ENCODE data around the gene ELOF1. TPM values are rescaled to one million over a fixed set of nuclear protein-coding genes. Genes with fewer than 3 reads are reported as not detected.

The ELOF1 gene
- total and polyA plus RNA-seq, 2 of the 13 experiments (the other 11 are each of a cell fraction or from before 2014, with no cell fraction given) = 14.5 to 43.2 TPM

DNA sequence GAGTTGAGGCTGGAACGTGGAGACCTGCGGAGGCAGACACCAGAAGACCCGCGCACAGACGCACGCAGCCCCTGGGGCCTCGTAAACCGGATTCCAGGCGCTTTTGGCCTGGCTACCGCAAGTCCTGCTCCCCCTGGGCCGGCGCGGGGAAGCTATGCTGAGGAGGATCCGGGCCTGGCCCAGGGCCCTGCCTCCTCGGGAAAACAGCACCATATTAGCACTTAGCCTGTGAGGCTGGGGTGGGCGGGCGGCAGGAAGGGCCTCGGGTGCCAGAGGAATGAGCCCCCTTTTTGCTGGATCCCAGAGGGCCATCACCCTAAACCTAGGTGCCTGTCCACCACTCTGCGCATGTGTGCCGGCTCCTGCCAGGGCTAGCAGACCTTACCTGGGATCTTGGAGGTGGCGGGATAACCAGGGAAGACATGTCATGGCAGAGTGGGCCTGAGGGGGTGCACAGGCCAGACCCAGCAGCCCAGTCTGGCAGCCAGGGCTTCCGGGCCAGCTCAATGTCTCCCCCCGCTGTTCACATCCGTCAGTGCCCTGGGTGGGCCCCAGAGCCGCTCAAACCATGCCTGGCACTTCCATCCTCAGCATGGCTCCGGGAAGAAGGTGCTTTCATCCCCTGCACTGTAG is 7.3 kb downstream of the ELOF1 start:
- peaks cover 16% of the 10 kb centered on the region for H3K4me1 ChIP-seq (ENCODE audit: insufficient read depth, low read length)
- H3K27me3 ChIP-seq (ENCODE audit: control insufficient read depth in 1 of 2, insufficient read depth in 2 of 2, low read length in 2 of 2) = no peaks in the 10 kb centered on the region
- DNase-seq (ENCODE audit: low spot score) = no peak
- no peak overlapping the region for H2AFZ ChIP-seq (ENCODE audit: low read length)
- WGBS (ENCODE audit: low lambda C conversion rate) = 90% methylated on average over 10 of the region's 26 CpGs
- H3K4me3 ChIP-seq (replicated peaks in 1 of 3; ENCODE audit: insufficient read depth in 1 of 3, low read depth in 2 of 3, low read length in 3 of 3) = no peak overlapping the region
- CTCF ChIA-PET (ENCODE audit: low intra/inter-chr PET ratio, low total read pairs) = no interaction called here
- in situ Hi-C loops (cut with HindIII; ENCODE audit: extremely low pct_ligation_motif_present, low pct_unique_long_range_greater_than_20kb) (no loop called here), intact Hi-C loops (cut with micrococcal nuclease; ENCODE audit: unreplicated experiment) (no loop called here)
- no peak overlapping the region for H3K27ac ChIP-seq (ENCODE audit: extremely low read length, insufficient read depth, low read length)
- no peaks in the 10 kb centered on the region for H4K20me1 ChIP-seq (ENCODE audit: insufficient read depth, low read length)
- no peak overlapping the region for H3K9ac ChIP-seq (ENCODE audit: insufficient read depth, low read depth, low read length)
- no TSS peak for BruUV-seq (replicated peaks)
- no peak for FAIRE-seq
- H3K36me3 ChIP-seq (replicated peaks in 1 of 2; ENCODE audit: control insufficient read depth in 1 of 2, insufficient read depth in 2 of 2, low read length in 2 of 2) = peaks cover 5 to 15% of the 10 kb centered on the region in 2 experiments; a peak in 4 of 5 replicates
- no peaks in the 10 kb centered on the region for H3K9me3 ChIP-seq (ENCODE audit: low read length)
- peaks cover 11% of the 10 kb centered on the region for H3K79me2 ChIP-seq (ENCODE audit: insufficient read depth, low read length)
- ATAC-seq = peak; percentile 75
- POLR2A ChIA-PET = no interaction called here
- H3K4me2 ChIP-seq (ENCODE audit: low read depth, low read length) = no peak overlapping the region
- TF ChIP-seq ZBTB33 (CRISPR knock-in tag; IDR thresholded peaks at IDR 0.05) (peak; percentile 59; the same call in 1 of the 2 replicates), RFXAP (CRISPR knock-in tag; IDR thresholded peaks at IDR 0.05; ENCODE audit: borderline replicate concordance) (no peak), ZNF331 (CRISPR knock-in tag; IDR thresholded peaks at IDR 0.05) (no peak), MTA1 (CRISPR knock-in tag; IDR thresholded peaks at IDR 0.05; ENCODE audit: borderline replicate concordance) (no peak), ZNF138 (CRISPR knock-in tag; IDR thresholded peaks at IDR 0.05; ENCODE audit: low read depth) (no peak), AGO2 (optimal IDR thresholded peaks at IDR 0.05; ENCODE audit: low read depth, low read length) (peak; percentile 85), ZNF660 (CRISPR knock-in tag; IDR thresholded peaks at IDR 0.05; ENCODE audit: borderline replicate concordance, low read depth) (no peak), GTF2F1 (IDR thresholded peaks at IDR 0.05; ENCODE audit: low read length) (no peak), CTCF (CRISPR knock-in tag; IDR thresholded peaks at IDR 0.05) (peak; percentile 69), STAG1 (CRISPR knock-in tag; IDR thresholded peaks at IDR 0.05) (peak; percentile 51; the same call in 1 of the 2 replicates), HNRNPK (IDR thresholded peaks at IDR 0.05; ENCODE audit: low read depth, low read length, poor library complexity, severe bottlenecking) (no peak), ZNF883 (CRISPR knock-in tag; IDR thresholded peaks at IDR 0.05; ENCODE audit: not compliant biosample characterization) (no peak), ZNF839 (CRISPR knock-in tag; IDR thresholded peaks at IDR 0.05; ENCODE audit: borderline replicate concordance) (no peak)
- TF ChIP-seq, protein P1, sequence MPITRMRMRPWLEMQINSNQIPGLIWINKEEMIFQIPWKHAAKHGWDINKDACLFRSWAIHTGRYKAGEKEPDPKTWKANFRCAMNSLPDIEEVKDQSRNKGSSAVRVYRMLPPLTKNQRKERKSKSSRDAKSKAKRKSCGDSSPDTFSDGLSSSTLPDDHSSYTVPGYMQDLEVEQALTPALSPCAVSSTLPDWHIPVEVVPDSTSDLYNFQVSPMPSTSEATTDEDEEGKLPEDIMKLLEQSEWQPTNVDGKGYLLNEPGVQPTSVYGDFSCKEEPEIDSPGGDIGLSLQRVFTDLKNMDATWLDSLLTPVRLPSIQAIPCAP (CRISPR knock-in tag; IDR thresholded peaks at IDR 0.05; ENCODE audit: low read depth) = no peak
- TF ChIP-seq, protein P2, sequence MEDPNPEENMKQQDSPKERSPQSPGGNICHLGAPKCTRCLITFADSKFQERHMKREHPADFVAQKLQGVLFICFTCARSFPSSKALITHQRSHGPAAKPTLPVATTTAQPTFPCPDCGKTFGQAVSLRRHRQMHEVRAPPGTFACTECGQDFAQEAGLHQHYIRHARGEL (CRISPR knock-in tag; IDR thresholded peaks at IDR 0.05) = peak; percentile 99
